Uterus (tissue), 4 donors: ENCODE results near the gene MAIP1. TPM values are rescaled to one million over a fixed set of nuclear protein-coding genes. Genes with fewer than 3 reads are reported as not detected.

ENCODE experiments used
- DNase-seq, 2 donors: peaks; one replicate each; pipeline ENCODE4 v3.0.0-alpha.2; 2019 to 2020
- H3K27ac ChIP-seq, 2 donors: fragments of 200-600 bp; sonication (generic); 1 replicate in 1 of 2; 2 replicates in 1 of 2; pipeline ENCODE4 v1.5.1; 2016 to 2018
- H3K27me3 ChIP-seq, 2 donors: fragments of 200-600 bp; sonication (generic); one replicate each; pipeline ENCODE4 v1.5.1; 2018 to 2019; ENCODE audit warnings: control low read depth in 1 of 2
- H3K36me3 ChIP-seq, 2 donors: fragments of 200-600 bp; sonication (generic); one replicate each; pipeline ENCODE4 v1.5.1; 2019; ENCODE audit warnings: control low read depth in 1 of 2
- H3K4me1 ChIP-seq, 2 donors: fragments of 200-600 bp; sonication (generic); one replicate each; pipeline ENCODE4 v1.5.1; 2018 to 2019; ENCODE audit warnings: control low read depth in 1 of 2
- H3K4me3 ChIP-seq, 2 donors: fragments of 200-600 bp; sonication (generic); 1 replicate in 1 of 2; 2 replicates in 1 of 2; pipeline ENCODE4 v1.5.1; 2018 to 2019; ENCODE audit warnings: mild to moderate bottlenecking in 1 of 2
- H3K9me3 ChIP-seq, 2 donors: fragments of 200-600 bp; sonication (generic); one replicate each; pipeline ENCODE4 v1.5.1; 2019; ENCODE audit warnings: control low read depth in 1 of 2
- CTCF ChIP-seq, 4 experiments: fragments of 200-600 bp in 2 of 4; fragments of 450-650 bp in 2 of 4; sonication (generic) in 2 of 4; IDR thresholded peaks; one replicate each; pipeline ENCODE4 v1.5.1; 2016 to 2019; ENCODE audit warnings: antibody characterized with exemption in 4 of 4, mild to moderate bottlenecking in 2 of 4, moderate library complexity in 1 of 4
- POLR2A ChIP-seq, 2 donors: fragments of 450-650 bp; IDR thresholded peaks; one replicate each; pipeline ENCODE4 v1.6.1; 2016; ENCODE audit warnings: antibody characterized with exemption in 2 of 2, mild to moderate bottlenecking in 1 of 2, moderate library complexity in 1 of 2
- intact Hi-C: fragments of 100-400 bp; cut with DNase I; formaldehyde crosslinking; loops from one replicate; pipeline ENCODE4 v1.15.1; 2023; ENCODE audit warnings: low total_unique reads
- total RNA-seq, 4 donors: library from RNA; depleted of rRNA in 3 of 4; stranded (reverse); fragments of >200 nt in 3 of 4; gene quantifications; one replicate each; pipeline versions ENCODE4 v1.1.0 to v1.2.4, GENCODE V29; 2014 to 2023
- donor health status: DM: yes; HTN: yes; CAD: no.

Gene MAIP1
- total RNA-seq, 4 donors from 2014 or later, result 14.9 to 44.1 (median 16.4) TPM

GRCh38 chr2:200000444-200001163 is 45.2 kb downstream of the MAIP1 start:
- intact Hi-C loops, result no loop called here
- H3K4me1 ChIP-seq, result no peaks in the 10 kb centered on the region
- no peaks in the 10 kb centered on the region for H3K36me3 ChIP-seq
- DNase-seq, result no peak
- no peak for TF ChIP-seq CTCF (IDR thresholded peaks at IDR 0.05)
- TF ChIP-seq POLR2A (IDR thresholded peaks at IDR 0.05), result no peak
- no peak overlapping the region for H3K4me3 ChIP-seq
- no peaks in the 10 kb centered on the region for H3K9me3 ChIP-seq
- H3K27me3 ChIP-seq, result no peaks in the 10 kb centered on the region
- H3K27ac ChIP-seq, result no peak overlapping the region

- no peak overlapping the region for H3K4me3 ChIP-seq
- no peaks in the 10 kb centered on the region for H3K27me3 ChIP-seq
- intact Hi-C loops, result no loop called here
- no peaks in the 10 kb centered on the region for H3K36me3 ChIP-seq
- no peak overlapping the region for H3K27ac ChIP-seq
- H3K4me1 ChIP-seq, result no peaks in the 10 kb centered on the region
- TF ChIP-seq CTCF (IDR thresholded peaks at IDR 0.05), result no peak
- no peak for TF ChIP-seq POLR2A (IDR thresholded peaks at IDR 0.05)
- H3K9me3 ChIP-seq, result no peaks in the 10 kb centered on the region
- DNase-seq, result no peak
These were observed 48.1 kb downstream of the MAIP1 start for GRCh38 chr2:200003444-200003843.

- no peaks in the 10 kb centered on the region for H3K9me3 ChIP-seq
- no peaks in the 10 kb centered on the region for H3K4me1 ChIP-seq
- H3K4me3 ChIP-seq, result no peak overlapping the region
- intact Hi-C loops, result no loop called here
- no peak for TF ChIP-seq POLR2A (IDR thresholded peaks at IDR 0.05)
- TF ChIP-seq CTCF (IDR thresholded peaks at IDR 0.05), result no peak
- no peaks in the 10 kb centered on the region for H3K27me3 ChIP-seq
- no peaks in the 10 kb centered on the region for H3K36me3 ChIP-seq
- DNase-seq, result no peak
- no peak overlapping the region for H3K27ac ChIP-seq
These were observed 50.3 kb downstream of the MAIP1 start for GRCh38 chr2:200005675-200006074.

GRCh38 chr2:200007306-200007705 is 51.9 kb downstream of the MAIP1 start:
- intact Hi-C loops, result no loop called here
- H3K4me1 ChIP-seq, result no peaks in the 10 kb centered on the region
- no peaks in the 10 kb centered on the region for H3K27me3 ChIP-seq
- H3K36me3 ChIP-seq, result no peaks in the 10 kb centered on the region
- TF ChIP-seq CTCF (IDR thresholded peaks at IDR 0.05), result no peak
- no peak for TF ChIP-seq POLR2A (IDR thresholded peaks at IDR 0.05)
- no peak overlapping the region for H3K4me3 ChIP-seq
- no peak for DNase-seq
- no peaks in the 10 kb centered on the region for H3K9me3 ChIP-seq
- H3K27ac ChIP-seq, result no peak overlapping the region

DNA sequence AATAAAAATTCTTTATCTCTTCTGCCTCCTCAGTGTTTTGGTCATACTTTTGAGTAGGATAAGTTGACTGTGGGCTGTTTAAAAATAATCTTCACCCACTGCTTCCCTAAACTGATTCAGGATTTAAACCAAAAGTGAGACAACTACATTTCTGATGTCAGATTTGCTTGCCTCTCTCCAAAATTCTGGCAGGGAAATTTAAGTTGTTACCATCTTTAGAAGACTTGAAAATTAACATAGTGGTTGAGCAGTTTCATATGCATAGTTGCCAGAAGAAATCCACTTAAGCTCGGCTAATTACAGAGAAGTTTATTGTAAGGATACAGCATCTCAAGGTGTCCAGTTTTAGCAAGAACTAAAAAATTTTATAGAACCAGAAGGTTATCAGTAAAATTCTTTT is 57.0 kb downstream of the MAIP1 start:
- Histone ChIP-seq H3K36me3 (no peaks in the 10 kb centered on the region), H3K27ac (no peak overlapping the region), H3K4me1 (no peaks in the 10 kb centered on the region), H3K9me3 (no peaks in the 10 kb centered on the region), H3K27me3 (no peaks in the 10 kb centered on the region), H3K4me3 (no peak overlapping the region)
- intact Hi-C loops, result no loop called here
- no peak for DNase-seq
- TF ChIP-seq CTCF (IDR thresholded peaks at IDR 0.05), result no peak
- TF ChIP-seq POLR2A (IDR thresholded peaks at IDR 0.05), result no peak

Other genes starting within 250 kb of the MAIP1 start
- gene FTCDNL1, start 104.4 kb upstream of the MAIP1 start, total RNA-seq, result 1 to 10 TPM in 2 of 4 donors, under 1 TPM in 1, not detected in 1; 0.29 to 5.8 (median 1.4) TPM
- gene C2orf69, start 44.3 kb upstream of the MAIP1 start, total RNA-seq, result 10 to 100 TPM in 3 of 4 donors, 1 to 10 TPM in 1; 9.4 to 19.4 (median 16.5) TPM
- 10 to 100 TPM in 1 of 4 donors, 1 to 10 TPM in 3; 2.8 to 18.5 (median 7.8) TPM for gene TYW5, start 91 bp upstream of the MAIP1 start, total RNA-seq